ENCODE data around the gene CELF1. TPM values are rescaled to one million over a fixed set of nuclear protein-coding genes. Genes with fewer than 3 reads are reported as not detected.
A peak's percentile ranks its signal among the peaks of the same experiment; 100 is the strongest.

CELF1 gene
- total and polyA plus RNA-seq, 2 experiments from 2014 or later = 124 to 233 TPM

GRCh38 chr11:47468598-47469214 lies 84.2 kb downstream of the CELF1 start:
- H3K27me3 ChIP-seq (ENCODE audit: insufficient read depth) = no peaks in the 10 kb centered on the region
- ATAC-seq (no peak), DNase-seq (ENCODE audit: low spot score) (no peak)
- no peak overlapping the region for H3K4me3 ChIP-seq
- H2AFZ ChIP-seq = no peak overlapping the region
- TF ChIP-seq POLR2AphosphoS5 (IDR thresholded peaks at IDR 0.05; ENCODE audit: low read depth) (no peak), ZNF114 (CRISPR knock-in tag; IDR thresholded peaks at IDR 0.05) (no peak), ZNF462 (CRISPR knock-in tag; IDR thresholded peaks at IDR 0.05) (no peak), EZH2phosphoT487 (IDR thresholded peaks at IDR 0.05; ENCODE audit: unreplicated experiment) (no peak), REST (IDR thresholded peaks at IDR 0.05; ENCODE audit: unreplicated experiment) (no peak), JUNB (IDR thresholded peaks at IDR 0.05; ENCODE audit: unreplicated experiment) (no peak), NANOG (IDR thresholded peaks at IDR 0.05; ENCODE audit: borderline replicate concordance) (no peak), ETS1 (IDR thresholded peaks at IDR 0.05) (no peak), CREB1 (CRISPR knock-in tag; IDR thresholded peaks at IDR 0.05; ENCODE audit: low read depth) (no peak), EZH2 (IDR thresholded peaks at IDR 0.05; ENCODE audit: low read depth, unreplicated experiment) (no peak), STAT1 (IDR thresholded peaks at IDR 0.05; ENCODE audit: unreplicated experiment) (no peak), ZNF331 (CRISPR knock-in tag; IDR thresholded peaks at IDR 0.05; ENCODE audit: low read depth) (no peak), CTCF (conservative IDR thresholded peaks at IDR 0.05; ENCODE audit: low read depth in 2 of 2) (no peak)
- H3F3A ChIP-seq (replicated peaks; ENCODE audit: low read depth) = peaks cover 19% of the 10 kb centered on the region; the same call in 1 of the 2 replicates
- 0 out of 2 replicates have a peak overlapping the region, but pooled peaks have one; percentile 1 for H3K4me2 ChIP-seq
- H3K4me1 ChIP-seq (ENCODE audit: insufficient read depth) = peaks cover 37% of the 10 kb centered on the region
- peaks cover 16% of the 10 kb centered on the region for H3K27me3 Mint-ChIP-seq (ENCODE audit: insufficient read depth, low read depth, poor library complexity)
- peak overlapping the region; percentile 5; the same call in 1 of the 3 replicates for H3K4me3 Mint-ChIP-seq
- H4K20me1 ChIP-seq (replicated peaks; ENCODE audit: insufficient read depth) = peaks cover 51% of the 10 kb centered on the region
- no peak overlapping the region; the same call in 1 of the 2 replicates for H3K27ac Mint-ChIP-seq
- H3K9me2 ChIP-seq (ENCODE audit: insufficient read depth) = no peaks in the 10 kb centered on the region
- peaks cover 53% of the 10 kb centered on the region for H3K4me1 Mint-ChIP-seq
- peaks cover 64% of the 10 kb centered on the region for H3K36me3 Mint-ChIP-seq (ENCODE audit: low read depth)
- peaks cover 45% of the 10 kb centered on the region for H3K36me3 ChIP-seq (ENCODE audit: insufficient read depth)
- H3K9me3 Mint-ChIP-seq = no peaks in the 10 kb centered on the region
- H3K79me2 ChIP-seq (replicated peaks; ENCODE audit: insufficient read depth) = peaks cover 73% of the 10 kb centered on the region
- peak overlapping the region; percentile 46 for H3K27ac ChIP-seq (ENCODE audit: low read depth)

Data from GM23338 (cell line).